ENCODE data around the gene SCRT2. TPM values are rescaled to one million over a fixed set of nuclear protein-coding genes. Genes with fewer than 3 reads are reported as not detected.

SCRT2 gene
- total RNA-seq, 1 donor from 2014 or later = not detected

DNA sequence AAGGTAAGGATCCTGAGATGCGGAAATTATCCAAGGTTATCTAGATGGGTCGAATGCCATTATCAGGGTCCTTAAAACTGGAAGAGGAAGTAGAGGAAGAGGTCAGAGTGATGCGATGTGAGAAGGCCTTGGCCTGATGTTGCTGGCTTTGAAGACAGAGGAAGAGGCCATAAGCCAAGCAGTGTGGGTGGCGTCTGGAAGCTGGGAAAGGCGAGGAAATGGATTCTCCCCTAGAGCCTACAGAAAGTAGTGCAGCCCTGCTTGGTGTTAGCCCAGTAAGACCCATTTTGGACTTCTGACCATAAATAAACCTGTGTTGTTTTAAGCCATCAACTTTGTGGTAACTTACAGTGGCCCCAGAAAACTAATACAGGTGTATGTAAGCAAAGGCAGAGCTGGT is 24.6 kb downstream of the SCRT2 start:
- H3K4me3 ChIP-seq (ENCODE audit: low read depth, low read length) = no peak overlapping the region
- TF ChIP-seq, protein P1, sequence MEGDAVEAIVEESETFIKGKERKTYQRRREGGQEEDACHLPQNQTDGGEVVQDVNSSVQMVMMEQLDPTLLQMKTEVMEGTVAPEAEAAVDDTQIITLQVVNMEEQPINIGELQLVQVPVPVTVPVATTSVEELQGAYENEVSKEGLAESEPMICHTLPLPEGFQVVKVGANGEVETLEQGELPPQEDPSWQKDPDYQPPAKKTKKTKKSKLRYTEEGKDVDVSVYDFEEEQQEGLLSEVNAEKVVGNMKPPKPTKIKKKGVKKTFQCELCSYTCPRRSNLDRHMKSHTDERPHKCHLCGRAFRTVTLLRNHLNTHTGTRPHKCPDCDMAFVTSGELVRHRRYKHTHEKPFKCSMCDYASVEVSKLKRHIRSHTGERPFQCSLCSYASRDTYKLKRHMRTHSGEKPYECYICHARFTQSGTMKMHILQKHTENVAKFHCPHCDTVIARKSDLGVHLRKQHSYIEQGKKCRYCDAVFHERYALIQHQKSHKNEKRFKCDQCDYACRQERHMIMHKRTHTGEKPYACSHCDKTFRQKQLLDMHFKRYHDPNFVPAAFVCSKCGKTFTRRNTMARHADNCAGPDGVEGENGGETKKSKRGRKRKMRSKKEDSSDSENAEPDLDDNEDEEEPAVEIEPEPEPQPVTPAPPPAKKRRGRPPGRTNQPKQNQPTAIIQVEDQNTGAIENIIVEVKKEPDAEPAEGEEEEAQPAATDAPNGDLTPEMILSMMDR (conservative IDR thresholded peaks at IDR 0.05; ENCODE audit: low read depth, low read length) = peak; percentile 17
- no peak for DNase-seq (ENCODE audit: low read depth)

DNA sequence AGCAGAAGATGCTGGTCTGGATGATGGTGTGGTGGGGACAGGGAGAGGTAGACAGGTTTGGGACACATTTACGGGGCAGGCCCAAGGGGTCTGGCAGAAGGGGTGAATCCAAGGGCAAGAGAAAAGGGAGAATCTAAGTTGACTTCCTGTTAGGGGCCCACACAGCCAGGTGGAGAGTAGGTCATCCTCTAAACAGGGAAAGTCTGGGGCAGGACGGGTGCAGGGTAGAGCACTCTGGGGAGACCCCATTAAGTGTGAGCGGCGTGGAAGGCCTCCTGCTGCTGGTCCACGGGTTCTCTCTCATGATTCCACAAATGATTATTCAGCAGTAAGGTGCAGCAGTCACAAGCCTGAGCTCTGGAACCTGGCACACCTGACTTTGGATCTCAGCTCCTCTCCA is 25.3 kb downstream of the SCRT2 start:
- TF ChIP-seq, protein P1 (conservative IDR thresholded peaks at IDR 0.05; ENCODE audit: low read depth, low read length) = no peak
- no peak for DNase-seq (ENCODE audit: low read depth)
- no peak overlapping the region for H3K4me3 ChIP-seq (ENCODE audit: low read depth, low read length)

DNA sequence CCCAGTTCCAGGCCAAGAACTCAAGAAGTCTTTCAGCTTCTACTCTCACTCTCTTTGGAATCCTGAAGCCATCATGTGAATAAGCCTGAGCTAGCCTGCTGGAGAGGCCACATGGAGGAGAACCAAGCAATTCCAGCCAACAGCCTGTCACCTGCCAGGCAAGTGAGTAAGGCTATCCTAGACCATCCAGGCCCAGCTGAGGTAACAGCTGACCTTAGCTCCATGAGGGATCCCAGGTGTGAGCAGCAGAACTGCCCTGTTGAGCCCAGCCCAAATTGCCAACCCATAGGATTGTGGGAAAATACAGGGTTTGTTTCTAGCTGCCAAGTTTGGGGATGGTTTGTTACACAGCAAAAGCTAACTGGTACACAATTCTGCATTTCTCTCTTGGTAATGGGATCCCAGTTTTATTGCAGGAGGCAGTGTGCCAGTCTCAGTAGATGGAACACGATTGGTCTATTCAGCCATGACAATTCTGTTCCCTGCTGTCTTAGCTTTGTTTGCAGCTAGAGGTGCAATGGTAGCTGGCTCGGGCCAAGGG is 28.1 kb downstream of the SCRT2 start:
- no peak for DNase-seq (ENCODE audit: low read depth)
- TF ChIP-seq, protein P1 (conservative IDR thresholded peaks at IDR 0.05; ENCODE audit: low read depth, low read length) = no peak

DNA sequence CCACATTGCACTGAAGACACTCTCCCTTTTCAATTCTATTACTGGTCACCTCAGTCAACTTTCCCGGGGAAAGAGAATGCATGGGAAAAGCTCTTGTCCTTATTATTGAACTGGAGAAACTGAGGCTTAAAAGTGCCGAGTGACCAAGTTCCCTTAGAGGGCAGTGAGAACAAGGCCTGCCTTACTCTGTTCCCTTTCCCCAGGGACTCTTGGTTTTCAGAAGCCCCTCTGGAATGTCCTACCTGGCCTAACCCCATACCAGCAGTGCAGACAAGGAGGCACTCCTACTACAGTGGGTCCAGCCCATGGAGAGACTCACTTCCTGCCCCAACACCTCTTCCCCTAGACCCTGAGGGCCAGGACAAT is 28.8 kb downstream of the SCRT2 start:
- DNase-seq (ENCODE audit: low read depth) = no peak
- H3K4me3 ChIP-seq (ENCODE audit: low read depth, low read length) = no peak overlapping the region
- TF ChIP-seq, protein P1 (conservative IDR thresholded peaks at IDR 0.05; ENCODE audit: low read depth, low read length) = no peak

More for the DNA sequence above, 28.1 kb downstream of the SCRT2 start:
- no peak overlapping the region for H3K4me3 ChIP-seq (ENCODE audit: low read depth, low read length)

DNA sequence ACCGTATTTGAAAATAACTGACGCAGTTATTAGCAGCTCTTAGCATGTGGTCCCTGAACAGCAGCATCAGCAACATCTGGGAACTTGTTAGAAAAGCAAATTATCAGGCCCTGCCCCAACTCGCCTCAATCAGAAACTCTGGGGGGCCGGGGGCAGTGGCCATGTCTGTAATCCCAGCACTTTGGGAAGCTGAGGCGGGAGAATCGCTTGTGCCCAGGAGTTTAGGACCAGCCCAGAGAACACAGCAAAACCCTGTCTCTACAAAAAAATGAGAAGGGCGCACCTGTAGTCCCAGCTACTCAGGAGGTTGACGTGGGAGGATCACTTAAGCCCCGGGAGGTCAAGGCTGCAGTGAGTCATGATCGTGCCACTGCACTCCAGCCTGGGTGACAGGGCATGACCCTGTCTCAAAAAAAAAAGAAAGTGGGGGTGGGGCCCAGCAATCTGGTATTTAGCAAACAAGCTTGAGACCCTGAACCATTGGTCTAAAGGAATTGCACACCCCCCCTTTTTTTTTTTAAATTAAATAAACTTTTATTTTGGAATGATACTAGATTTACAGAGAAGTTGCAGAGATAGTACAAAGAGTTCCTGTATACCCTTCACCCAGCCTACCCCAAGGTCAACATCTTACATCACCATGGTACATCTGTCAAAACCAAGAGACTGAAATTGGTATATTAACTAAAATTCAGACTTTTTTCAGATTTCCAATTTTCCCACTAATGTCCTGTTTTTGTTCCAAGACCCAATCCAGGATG is 29.3 kb downstream of the SCRT2 start:
- TF ChIP-seq, protein P1 (conservative IDR thresholded peaks at IDR 0.05; ENCODE audit: low read depth, low read length) = no peak
- DNase-seq (ENCODE audit: low read depth) = no peak
- no peak overlapping the region for H3K4me3 ChIP-seq (ENCODE audit: low read depth, low read length)

DNA sequence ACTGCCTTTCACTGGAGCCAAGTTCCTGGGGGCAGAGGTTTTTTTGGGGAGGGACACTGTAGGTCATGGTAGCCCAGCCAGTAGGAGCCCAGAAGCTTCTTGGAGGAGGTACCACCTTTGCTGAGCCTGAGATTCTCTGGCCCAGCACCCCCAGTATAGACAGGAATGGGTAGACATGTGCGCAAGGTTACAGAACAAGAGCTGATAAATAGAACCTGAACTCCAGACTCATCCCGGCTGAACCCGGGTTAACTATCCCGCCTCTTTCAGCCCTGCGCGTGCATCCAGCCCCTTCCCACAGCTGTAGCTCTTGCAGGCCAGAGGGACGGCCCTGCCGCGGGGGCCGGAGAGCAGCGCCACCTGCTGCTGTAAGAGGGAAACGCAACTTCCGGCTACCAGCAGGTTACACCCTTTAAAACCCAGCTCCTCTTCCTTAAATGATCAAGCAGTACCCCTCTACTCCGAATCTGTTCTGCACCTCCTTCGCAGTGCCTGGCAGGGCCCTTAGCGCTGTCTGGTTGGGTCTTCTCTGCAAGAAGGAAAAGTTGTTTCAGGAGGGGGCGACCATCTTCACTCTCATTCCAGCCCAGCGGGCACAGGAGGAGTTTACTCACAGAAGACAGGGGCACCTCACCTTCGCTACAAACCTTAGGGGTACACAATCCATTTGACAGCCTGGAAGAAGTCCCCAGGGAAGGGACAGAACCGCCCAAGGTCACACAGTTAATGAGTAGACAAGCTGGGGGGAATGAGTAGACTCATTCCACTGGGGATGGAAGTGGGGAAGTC is 30.1 kb downstream of the SCRT2 start:
- no peak overlapping the region for H3K4me3 ChIP-seq (ENCODE audit: low read depth, low read length)
- no peak for DNase-seq (ENCODE audit: low read depth)
- TF ChIP-seq, protein P1 (conservative IDR thresholded peaks at IDR 0.05; ENCODE audit: low read depth, low read length) = peak; percentile 94
